HL-60 (cell line): ENCODE data around the gene NFAM1.

ENCODE experiments used
- CTCF ChIP-seq: IDR thresholded peaks from one replicate; pipeline ENCODE4 v1.5.1; 2011; ENCODE audit warnings: low read length, control low read depth, inconsistent platforms; ENCODE audit not compliant: insufficient read depth
- GABPA ChIP-seq: IDR thresholded peaks from 2 replicates; pipeline ENCODE4 v1.6.1; 2012; ENCODE audit warnings: low read depth
- TF ChIP-seq, protein P1 (sequence below): IDR thresholded peaks from 2 replicates; pipeline ENCODE4 v1.6.1; 2012; ENCODE audit warnings: low read depth; ENCODE audit not compliant: insufficient replicate concordance

DNA sequence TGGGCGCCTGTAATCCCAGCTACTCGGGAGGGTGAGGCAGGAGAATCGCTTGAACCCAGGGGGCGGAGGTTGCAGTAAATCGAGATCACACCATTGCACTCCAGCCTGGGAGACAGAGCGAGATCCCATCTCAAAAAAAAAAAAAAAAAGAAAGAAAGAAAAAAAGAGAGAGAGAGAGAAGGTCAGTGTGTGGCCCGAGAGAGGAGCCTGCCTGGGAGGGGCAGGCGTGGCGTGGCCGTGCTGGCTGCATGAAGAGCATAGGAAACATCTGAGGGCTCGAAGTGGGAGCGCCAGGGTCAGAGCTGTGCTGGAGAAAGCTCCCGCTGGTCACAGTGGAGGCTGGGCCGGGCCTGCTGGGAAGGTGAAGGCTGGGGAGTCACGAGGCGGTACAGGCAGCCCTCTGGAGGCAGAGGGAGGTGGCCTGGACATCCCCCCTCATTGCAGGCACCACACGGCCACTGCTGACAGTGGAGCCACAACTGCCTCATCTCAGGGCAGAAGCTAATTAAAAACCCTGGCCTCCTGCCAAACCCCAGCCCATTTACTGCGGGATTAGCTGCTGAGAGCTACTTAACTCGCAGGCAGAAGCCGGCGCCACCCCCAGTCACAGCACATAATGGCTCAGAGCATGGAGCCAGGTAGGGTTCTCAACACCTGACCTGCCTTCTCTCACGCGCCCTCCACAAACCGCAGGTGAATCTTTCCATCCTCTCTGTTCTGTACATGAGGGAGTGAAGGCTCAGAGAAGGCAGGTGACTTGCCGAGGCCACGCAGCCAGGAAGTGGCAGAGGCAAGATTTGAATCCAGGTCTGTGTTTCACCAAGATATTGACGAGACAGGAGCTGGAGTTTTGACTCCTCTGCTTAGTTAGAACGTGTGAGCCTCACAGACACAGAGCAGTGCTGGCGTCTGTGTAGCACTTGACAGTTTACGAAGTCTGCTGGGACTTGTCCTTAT is 32.6 kb downstream of the NFAM1 start:
- TF ChIP-seq, protein P1, sequence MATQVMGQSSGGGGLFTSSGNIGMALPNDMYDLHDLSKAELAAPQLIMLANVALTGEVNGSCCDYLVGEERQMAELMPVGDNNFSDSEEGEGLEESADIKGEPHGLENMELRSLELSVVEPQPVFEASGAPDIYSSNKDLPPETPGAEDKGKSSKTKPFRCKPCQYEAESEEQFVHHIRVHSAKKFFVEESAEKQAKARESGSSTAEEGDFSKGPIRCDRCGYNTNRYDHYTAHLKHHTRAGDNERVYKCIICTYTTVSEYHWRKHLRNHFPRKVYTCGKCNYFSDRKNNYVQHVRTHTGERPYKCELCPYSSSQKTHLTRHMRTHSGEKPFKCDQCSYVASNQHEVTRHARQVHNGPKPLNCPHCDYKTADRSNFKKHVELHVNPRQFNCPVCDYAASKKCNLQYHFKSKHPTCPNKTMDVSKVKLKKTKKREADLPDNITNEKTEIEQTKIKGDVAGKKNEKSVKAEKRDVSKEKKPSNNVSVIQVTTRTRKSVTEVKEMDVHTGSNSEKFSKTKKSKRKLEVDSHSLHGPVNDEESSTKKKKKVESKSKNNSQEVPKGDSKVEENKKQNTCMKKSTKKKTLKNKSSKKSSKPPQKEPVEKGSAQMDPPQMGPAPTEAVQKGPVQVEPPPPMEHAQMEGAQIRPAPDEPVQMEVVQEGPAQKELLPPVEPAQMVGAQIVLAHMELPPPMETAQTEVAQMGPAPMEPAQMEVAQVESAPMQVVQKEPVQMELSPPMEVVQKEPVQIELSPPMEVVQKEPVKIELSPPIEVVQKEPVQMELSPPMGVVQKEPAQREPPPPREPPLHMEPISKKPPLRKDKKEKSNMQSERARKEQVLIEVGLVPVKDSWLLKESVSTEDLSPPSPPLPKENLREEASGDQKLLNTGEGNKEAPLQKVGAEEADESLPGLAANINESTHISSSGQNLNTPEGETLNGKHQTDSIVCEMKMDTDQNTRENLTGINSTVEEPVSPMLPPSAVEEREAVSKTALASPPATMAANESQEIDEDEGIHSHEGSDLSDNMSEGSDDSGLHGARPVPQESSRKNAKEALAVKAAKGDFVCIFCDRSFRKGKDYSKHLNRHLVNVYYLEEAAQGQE: no peak
- TF ChIP-seq CTCF (no peak), GABPA (no peak)
